ENCODE measurements around the gene MYL10. TPM values are rescaled to one million over a fixed set of nuclear protein-coding genes. Genes with fewer than 3 reads are reported as not detected.

MYL10 gene
- total and polyA plus RNA-seq, 2 of the 8 experiments (the other 6 are each of a cell fraction or from before 2014, with no cell fraction given): 0.18 TPM; not detected in 1

- Histone ChIP-seq H4K5ac (ENCODE audit: insufficient read length, low read depth, low read length) (no peak overlapping the region), H3K79me2 (ENCODE audit: control insufficient read depth in 1 of 2, insufficient read depth in 2 of 2, low read length in 2 of 2) (no peaks in the 10 kb centered on the region)
- WGBS, 2 experiments (ENCODE audit: extremely low coverage in 1 of 2, insufficient coverage in 1 of 2, insufficient read length in 1 of 2, insufficient replicate concordance in 2 of 2, low coverage in 1 of 2, low lambda C conversion rate in 2 of 2, missing lambda C conversion rate in 1 of 2): 86% methylated on average over 5 of the region's 5 CpGs; no CpG with 5 or more reads in 1 of the 2 experiments
- TF ChIP-seq PHF8 (conservative IDR thresholded peaks at IDR 0.05; ENCODE audit: low read depth, low read length): no peak
- TF ChIP-seq SUZ12 (IDR thresholded peaks at IDR 0.05; ENCODE audit: low read length): no peak
- TF ChIP-seq JUND (IDR thresholded peaks at IDR 0.05; ENCODE audit: low read length): no peak
- TF ChIP-seq GTF2F1 (IDR thresholded peaks at IDR 0.05; ENCODE audit: borderline replicate concordance, low read depth, low read length): no peak
- TF ChIP-seq RXRA (IDR thresholded peaks at IDR 0.05; ENCODE audit: insufficient read depth, low read depth, low read length): no peak
- no peak for TF ChIP-seq E2F6 (IDR thresholded peaks at IDR 0.05)
- TF ChIP-seq USF2 (IDR thresholded peaks at IDR 0.05; ENCODE audit: low read length): no peak
- no peak for TF ChIP-seq RNF2 (IDR thresholded peaks at IDR 0.05; ENCODE audit: borderline replicate concordance, low read depth, low read length, missing control alignments, poor library complexity, severe bottlenecking)
- no peak for TF ChIP-seq POU5F1 (IDR thresholded peaks at IDR 0.05; ENCODE audit: low read depth, low read length)
- TF ChIP-seq RAD21 (IDR thresholded peaks at IDR 0.05 in 1 of 2, conservative IDR thresholded peaks at IDR 0.05 in 1 of 2; ENCODE audit: low read depth in 2 of 2, low read length in 2 of 2): no peak
- TF ChIP-seq SP4 (IDR thresholded peaks at IDR 0.05; ENCODE audit: low read length): no peak
- TF ChIP-seq NANOG (IDR thresholded peaks at IDR 0.05; ENCODE audit: insufficient read depth, low read depth, low read length, poor library complexity, severe bottlenecking): no peak
Observed at GRCh38 chr7:101673951-101674350, 44.9 kb upstream of the MYL10 start.

More at GRCh38 chr7:101673951-101674350, 44.9 kb upstream of the MYL10 start:
- Histone ChIP-seq H3K23ac (ENCODE audit: insufficient read length) (no peak overlapping the region), H3K4ac (replicated peaks; ENCODE audit: insufficient read length, low read depth, low read length) (no peak overlapping the region), H3K18ac (ENCODE audit: extremely low read depth, low read length) (no peak overlapping the region), H3K4me1 (replicated peaks in 1 of 4; ENCODE audit: control insufficient read depth in 3 of 4, insufficient read depth in 4 of 4, low read length in 3 of 4) (peaks cover 0 to 13% (median 8%) of the 10 kb centered on the region in 4 experiments; a peak in 4 of 7 replicates), H3K4me2 (ENCODE audit: insufficient read depth in 1 of 2, low read depth in 2 of 2, low read length in 2 of 2) (no peak overlapping the region), H2BK120ac (replicated peaks; ENCODE audit: low read depth, low read length) (no peak overlapping the region), H3K27ac (ENCODE audit: low read depth, low read length) (no peak overlapping the region), H2BK5ac (ENCODE audit: low read depth, low read length) (no peak overlapping the region), H3K79me1 (ENCODE audit: low read depth, low read length) (no peaks in the 10 kb centered on the region), H3K56ac (replicated peaks; ENCODE audit: insufficient read length, low read depth, low read length) (no peak overlapping the region), H3K27me3 (replicated peaks in 1 of 4; ENCODE audit: control insufficient read depth in 3 of 4, extremely low read depth in 1 of 4, insufficient read depth in 3 of 4, low read length in 3 of 4) (no peaks in the 10 kb centered on the region), H4K20me1 (replicated peaks in 1 of 2; ENCODE audit: control insufficient read depth in 1 of 2, insufficient read depth in 2 of 2, low read length in 2 of 2) (no peaks in the 10 kb centered on the region), H3K36me3 (ENCODE audit: control insufficient read depth in 2 of 4, insufficient read depth in 4 of 4, low read length in 3 of 4) (no peaks in the 10 kb centered on the region), H3K9ac (replicated peaks in 1 of 4; ENCODE audit: extremely low read depth in 1 of 4, low read depth in 3 of 4, low read length in 3 of 4) (no peak overlapping the region), H4K8ac (ENCODE audit: extremely low read depth, insufficient read depth, low read length) (no peak overlapping the region), H2BK12ac (ENCODE audit: low read depth, low read length) (no peak overlapping the region), H2BK15ac (ENCODE audit: low read length) (no peak overlapping the region), H2BK20ac (ENCODE audit: low read length) (no peak overlapping the region), H3K9me3 (ENCODE audit: insufficient read depth in 2 of 2, low read depth in 1 of 2, low read length in 1 of 2) (no peaks in the 10 kb centered on the region), H3K23me2 (ENCODE audit: low read depth, low read length) (no peaks in the 10 kb centered on the region), H3K4me3 (ENCODE audit: extremely low read depth in 1 of 4, insufficient read depth in 2 of 4, low read depth in 3 of 4, low read length in 4 of 4) (no peak overlapping the region), H4K91ac (replicated peaks; ENCODE audit: insufficient read length, low read length) (no peak overlapping the region), H2AFZ (ENCODE audit: low read length) (no peak overlapping the region), H3K14ac (ENCODE audit: insufficient read length) (no peak overlapping the region), H2AK5ac (ENCODE audit: low read depth, low read length) (no peak overlapping the region)
- no peak for FAIRE-seq
- CTCF ChIA-PET (ENCODE audit: partially characterized antibody): interaction anchor here (1.1 to 3.0 kb wide), 5 partner anchors 9 to 136 kb away, joined by 3 to 9 read pairs (median 6); no protein-coding TSS in a partner anchor
- no peak for DNase-seq (ENCODE audit: low read depth in 1 of 2, low spot score in 2 of 2)
- POLR2A ChIA-PET (ENCODE audit: partially characterized antibody): no interaction called here
